Measurements from ENCODE around the gene TXNDC9.

GRCh38 chr2:99382143-99382542 lies 46.0 kb upstream of the TXNDC9 start:
- TF ChIP-seq, protein P1, sequence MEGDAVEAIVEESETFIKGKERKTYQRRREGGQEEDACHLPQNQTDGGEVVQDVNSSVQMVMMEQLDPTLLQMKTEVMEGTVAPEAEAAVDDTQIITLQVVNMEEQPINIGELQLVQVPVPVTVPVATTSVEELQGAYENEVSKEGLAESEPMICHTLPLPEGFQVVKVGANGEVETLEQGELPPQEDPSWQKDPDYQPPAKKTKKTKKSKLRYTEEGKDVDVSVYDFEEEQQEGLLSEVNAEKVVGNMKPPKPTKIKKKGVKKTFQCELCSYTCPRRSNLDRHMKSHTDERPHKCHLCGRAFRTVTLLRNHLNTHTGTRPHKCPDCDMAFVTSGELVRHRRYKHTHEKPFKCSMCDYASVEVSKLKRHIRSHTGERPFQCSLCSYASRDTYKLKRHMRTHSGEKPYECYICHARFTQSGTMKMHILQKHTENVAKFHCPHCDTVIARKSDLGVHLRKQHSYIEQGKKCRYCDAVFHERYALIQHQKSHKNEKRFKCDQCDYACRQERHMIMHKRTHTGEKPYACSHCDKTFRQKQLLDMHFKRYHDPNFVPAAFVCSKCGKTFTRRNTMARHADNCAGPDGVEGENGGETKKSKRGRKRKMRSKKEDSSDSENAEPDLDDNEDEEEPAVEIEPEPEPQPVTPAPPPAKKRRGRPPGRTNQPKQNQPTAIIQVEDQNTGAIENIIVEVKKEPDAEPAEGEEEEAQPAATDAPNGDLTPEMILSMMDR (IDR thresholded peaks at IDR 0.05), result no peak
- no peak for TF ChIP-seq EZH2 (IDR thresholded peaks at IDR 0.05; ENCODE audit: borderline replicate concordance, insufficient read depth, low read depth, low read length, poor library complexity, severe bottlenecking)
